Suppressor macrophage treated with lipopolysaccharide for 4 hours (primary cell): ENCODE data around the gene CD300A.
A peak's percentile ranks its signal among the peaks of the same experiment; 100 is the strongest.

Source experiments
- DNase-seq: peaks from one replicate; pipeline ENCODE4 v3.0.0-alpha.2; 2020

The CD300A gene

DNA sequence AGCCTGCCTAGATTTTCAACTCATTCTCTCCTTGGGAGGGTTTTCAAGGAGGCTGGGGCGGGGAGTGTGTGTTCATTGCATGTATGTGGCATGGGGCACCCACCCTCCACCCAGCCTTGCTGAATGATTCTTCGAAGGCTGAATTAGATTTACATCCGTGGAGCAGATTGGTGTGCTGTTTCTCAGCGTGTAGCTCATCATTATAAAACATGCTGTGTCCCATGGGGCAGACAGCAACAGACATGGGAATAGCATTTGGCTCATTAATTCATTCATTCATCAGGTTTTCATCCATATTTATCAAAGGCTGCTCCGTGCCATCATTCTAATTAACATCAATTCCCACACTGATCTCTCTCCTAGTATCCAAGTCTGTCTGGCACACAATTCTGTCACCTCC, 10.6 kb upstream of the CD300A start:
- no peak for DNase-seq

DNA sequence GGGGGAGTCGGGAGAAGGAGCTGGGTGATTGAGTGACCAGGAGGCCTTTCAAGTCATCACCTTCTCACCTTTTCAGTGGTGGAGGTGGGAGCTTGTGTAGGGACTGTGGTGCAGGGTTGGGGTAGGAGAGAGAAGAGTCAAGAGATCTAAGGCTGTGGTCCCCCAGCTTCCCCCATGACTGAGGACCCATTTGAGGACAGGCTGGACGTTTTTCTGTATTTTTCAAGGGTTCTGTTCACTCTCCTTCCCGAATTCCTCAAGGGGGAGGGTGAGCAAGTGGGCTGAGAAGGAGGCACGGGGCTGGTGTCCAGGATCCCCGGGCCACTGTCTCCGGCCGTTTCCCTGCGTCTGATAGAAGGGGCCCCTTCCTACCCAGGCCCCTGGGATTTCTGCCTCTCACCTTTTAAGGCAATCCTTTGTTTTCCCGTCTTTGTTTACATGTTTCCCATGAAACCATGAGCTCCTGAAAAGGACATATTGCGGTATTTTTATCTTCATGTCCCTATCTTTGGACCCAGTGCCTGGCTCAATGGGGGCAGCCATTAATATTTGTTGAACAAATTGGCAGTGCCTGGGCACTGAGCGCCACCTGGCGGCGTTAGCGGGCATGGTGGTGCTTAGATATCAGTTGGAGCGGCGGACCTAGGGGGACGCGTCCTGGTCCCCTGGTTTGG, 9.2 kb upstream of the CD300A start:
- DNase-seq, result peak; percentile 89

DNA sequence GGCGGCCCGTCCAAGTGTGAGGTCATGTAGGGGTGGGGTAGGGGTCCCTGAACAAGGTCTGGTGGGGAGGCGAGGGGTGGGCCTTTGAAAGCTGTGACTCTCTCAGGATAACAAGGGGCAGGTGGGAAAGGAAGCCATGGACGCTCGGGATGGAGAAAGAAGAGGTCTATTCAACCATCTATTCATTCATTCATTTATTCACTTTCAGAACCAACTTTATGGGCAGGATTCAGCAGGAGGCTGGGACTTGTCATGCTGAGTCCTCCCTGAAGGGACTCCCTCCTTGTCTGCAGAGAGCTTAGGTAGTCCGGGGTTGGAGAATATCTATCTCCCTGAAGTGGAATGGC, 8.6 kb upstream of the CD300A start:
- DNase-seq, result no peak

DNA sequence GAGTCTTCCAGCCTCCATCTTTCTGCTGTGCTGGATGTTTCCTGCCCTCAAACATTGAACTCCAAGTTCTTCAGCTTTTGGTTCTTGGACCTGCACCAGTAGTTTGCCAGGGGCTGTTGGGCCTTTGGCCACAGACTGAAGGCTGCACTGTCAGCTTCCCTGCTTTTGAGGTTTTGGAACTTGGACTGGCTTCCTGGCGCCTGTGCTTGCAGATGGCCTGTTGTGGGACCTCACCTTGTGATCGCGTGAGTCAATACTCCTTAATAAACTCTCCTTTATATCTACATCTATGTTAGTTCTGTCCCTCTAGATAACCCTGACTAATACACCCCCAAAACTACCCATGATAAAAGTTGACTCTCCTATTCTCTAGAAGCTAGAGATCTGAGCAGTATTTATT, 7.6 kb upstream of the CD300A start:
- no peak for DNase-seq

DNA sequence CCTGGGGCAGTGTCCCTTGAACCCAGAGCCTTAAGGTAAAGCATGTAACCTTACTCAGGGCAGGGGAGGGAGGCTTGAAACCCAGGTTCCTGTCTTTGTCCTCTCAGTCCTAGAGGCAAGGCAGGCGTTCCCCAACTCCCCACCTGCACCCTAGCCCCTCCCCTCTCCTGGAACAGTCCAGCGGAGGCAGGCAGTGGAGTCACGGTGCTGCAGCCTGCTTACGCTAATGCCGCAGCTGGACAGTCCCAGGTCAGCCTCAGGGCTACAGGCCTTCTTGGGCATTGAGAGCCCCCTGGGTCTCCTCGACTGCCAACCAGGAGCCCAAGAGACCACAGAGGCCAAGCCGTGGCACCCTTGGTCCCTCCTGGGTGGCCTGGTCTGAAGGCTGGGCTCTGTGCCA, 6.8 kb upstream of the CD300A start:
- no peak for DNase-seq

DNA sequence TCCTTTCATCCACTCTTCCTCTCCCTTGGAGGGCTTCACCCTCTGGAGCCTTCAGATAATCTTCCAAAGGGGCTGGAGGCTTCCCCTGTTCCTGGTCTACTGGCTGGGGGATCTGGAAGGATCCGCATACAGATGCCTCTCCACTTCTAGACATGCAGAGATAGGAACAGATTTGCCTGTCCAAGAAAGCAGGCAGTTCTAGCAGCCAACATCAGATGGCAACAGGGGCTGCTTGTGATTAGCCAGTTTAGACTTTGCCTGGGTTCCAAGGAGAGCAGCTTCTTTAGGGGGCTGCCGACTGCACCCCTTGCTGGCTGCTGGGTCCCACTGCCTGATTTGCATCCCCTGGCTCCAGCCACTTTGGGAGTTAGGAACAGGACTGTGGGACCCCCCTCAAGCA, 6.2 kb upstream of the CD300A start:
- DNase-seq, result no peak

DNA sequence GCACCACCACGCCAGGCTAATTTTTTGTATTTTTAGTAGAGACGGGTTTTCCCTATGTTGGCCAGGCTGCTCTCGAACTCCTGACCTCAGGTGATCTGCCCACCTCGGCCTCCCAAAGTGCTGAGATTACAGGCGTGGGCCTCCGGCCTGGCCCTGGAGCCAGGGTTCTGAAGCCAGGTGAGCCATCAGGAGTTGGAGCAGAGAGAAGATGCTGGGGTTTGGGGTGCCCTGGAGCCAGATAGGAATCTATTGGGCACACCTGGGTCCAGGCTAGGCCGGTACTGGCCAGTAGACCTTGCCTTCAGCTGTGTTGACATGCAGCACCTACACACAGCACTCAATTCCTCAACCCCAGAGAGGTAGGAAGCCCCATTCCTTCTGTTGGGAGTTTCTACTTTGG, 5.4 kb upstream of the CD300A start:
- DNase-seq, result no peak

DNA sequence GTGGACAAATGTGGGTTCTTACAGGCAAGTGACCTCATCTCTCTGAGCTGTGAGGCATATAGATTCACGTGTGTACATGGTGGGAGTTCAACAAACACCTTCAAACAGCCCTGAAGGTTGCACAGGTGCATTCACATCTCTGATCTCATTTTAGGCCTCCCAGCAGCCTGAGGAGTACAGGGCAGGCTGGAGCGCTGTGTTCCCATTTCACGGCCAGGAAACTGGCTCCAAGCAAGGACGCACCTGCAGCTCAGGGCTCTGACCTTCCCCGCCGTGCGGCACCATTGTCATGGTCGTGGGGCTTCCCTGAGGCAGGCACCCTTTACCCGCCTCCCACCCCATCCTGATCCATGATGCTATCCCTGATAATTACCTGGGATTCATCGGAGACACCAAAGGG, 4.8 kb upstream of the CD300A start:
- no peak for DNase-seq

DNA sequence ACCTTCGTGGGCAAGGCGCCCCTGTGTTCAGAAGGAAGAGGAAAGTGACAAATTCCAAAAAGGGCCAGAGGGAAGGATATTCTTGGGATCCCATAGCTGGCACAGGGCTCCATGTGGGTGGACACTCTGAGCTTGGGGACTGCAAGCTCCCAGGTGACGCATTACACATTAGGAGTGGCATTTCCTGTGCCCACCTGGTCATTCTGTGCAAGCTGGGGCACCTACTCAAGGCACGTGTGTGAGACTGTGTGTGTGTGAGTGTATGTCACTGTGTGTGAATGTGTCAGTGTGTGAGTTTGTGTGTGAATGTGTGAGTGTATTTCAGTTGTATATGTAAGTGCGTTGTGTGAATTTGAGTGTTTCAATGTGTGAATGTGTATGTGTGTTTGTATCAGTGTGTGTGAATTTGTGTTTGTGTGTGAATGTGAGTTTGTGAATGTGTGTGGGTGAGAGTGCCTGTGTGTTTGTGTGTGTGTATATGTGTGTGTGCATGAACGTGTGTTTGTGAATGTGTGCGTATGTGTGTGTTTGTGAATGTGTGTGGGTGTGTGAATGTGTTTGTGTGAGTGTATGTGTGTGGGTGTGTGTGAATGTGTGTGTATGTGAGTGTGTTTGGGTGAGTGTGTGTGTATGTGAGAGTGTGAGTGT, 1.6 kb upstream of the CD300A start:
- no peak for DNase-seq

DNA sequence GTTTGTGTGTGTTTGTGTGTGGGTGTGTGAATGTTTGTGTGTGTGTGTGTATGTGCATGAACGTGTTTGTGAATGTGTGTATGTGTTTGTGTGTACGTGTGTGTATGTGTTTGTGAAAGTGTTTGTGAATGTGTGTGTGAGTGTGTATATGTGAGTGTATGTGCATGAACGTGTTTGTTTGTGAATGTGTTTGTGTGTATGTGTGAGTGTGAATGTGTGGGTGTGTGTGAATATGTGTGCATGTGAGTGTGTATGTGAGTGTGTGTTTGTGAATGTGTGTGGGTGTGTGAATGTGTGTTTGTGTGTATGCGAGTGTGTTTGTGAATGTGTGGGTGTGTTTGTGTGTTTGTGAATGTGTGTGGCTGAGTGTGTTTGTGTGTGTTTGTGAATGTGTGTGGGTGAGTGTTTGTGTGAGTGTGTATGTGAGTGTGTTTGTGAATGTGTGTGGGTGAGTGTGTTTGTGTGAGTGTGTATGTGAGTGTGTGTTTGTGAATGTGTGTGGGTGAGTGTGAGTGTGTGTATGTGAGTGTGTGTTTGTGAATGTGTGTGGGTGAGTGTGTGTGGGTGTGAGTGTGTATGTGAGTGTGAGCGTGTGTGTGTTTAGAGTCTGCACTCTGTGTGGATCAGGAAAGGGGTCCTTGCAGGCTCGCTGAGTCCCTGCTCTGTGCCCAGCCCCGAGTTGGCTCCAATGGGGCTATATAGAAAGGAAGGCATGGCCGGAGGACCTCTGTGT, 890 bp upstream of the CD300A start:
- no peak for DNase-seq

DNA sequence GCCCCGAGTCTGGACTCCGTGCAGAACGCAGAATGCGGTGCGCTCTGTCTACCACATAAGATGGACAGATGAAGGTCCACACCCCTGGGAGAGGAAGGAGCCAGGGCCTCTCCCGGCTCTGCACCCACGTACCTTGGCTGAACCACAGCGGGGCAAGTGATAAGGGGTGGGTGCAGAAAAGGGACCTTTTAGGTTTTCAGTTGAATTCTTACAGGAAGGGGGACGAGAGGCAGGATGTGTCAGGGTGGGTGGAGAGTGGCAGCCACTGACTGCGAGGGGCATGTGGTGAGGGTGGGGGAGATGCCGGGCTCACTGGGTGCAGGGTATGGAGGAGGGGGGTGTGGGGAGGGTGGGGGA, 372 bp downstream of the CD300A start:
- no peak for DNase-seq

DNA sequence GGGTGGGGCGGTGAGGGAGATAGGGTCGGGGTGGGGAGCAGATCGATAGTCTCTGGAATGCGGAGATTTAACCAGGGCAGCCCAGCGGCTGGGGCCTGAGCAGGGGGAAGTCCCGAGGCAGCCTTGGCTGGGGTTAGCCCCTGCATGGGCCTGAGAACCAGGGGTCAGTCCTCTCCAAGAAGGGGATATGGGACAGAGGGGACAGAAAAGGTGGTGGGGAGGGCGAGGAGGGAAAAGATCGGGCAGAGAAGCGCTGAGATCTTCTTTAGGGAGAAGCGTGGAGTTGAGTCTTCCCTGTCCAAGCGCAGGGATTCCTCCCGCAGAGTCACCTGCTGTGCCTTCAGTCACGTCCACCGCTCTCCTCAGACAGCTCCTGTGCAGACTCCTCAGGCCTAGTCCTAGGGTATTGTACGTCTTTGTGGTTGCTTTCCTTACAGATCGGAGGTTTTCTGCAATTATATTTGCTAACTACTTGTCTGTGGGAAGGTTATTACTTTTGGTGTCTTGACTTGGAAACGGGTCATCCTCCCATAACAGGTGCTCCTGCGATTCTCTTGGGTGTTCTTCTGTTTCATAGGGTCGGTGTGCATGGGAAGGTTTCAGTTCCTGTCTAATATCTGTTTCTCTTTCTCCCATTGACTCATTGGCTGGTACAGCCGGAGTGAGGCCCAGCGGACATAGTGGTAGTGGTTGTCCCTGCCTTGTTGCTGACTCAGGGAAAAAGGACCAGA, 952 bp downstream of the CD300A start:
- DNase-seq, result peak; percentile 86

DNA sequence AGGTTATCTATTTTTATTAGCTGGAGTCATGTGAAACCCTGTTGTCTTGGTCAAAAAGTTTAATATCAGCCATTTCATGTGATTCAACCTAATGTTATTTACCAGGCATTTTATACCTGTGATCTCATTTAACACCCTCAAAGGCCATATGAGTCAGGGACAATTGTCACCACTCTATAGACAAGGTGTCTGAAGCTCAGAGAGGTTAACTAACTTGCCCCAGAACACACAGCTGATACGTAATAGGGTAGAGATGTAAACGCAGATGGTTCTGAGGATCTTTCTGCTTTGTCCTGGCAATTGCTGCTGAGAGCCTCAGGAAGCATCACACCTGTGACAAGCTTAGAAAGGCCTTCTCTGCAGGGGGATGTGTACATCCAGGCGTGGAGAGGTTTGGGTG, 4.9 kb downstream of the CD300A start:
- DNase-seq, result no peak

DNA sequence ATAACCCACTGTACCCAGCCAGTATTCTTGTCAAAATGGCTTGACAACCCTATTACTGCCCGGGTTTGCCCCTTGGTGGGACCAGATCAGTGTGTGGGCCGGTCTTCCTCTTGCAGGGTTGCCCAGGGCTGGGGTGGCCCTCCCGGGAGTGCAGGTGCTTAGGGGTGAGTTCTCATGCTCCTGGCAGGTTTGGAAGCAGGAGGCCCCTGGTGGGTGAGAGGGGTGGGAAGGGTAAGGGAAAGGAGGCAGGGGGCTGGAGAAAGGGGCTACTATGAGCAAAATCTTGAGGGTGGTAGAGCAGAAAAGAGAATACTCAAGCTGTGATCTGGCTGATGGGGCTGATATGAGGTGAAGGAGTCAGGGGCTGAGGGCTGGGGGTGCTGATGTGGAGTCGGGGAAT, 6.5 kb downstream of the CD300A start:
- DNase-seq, result no peak

DNA sequence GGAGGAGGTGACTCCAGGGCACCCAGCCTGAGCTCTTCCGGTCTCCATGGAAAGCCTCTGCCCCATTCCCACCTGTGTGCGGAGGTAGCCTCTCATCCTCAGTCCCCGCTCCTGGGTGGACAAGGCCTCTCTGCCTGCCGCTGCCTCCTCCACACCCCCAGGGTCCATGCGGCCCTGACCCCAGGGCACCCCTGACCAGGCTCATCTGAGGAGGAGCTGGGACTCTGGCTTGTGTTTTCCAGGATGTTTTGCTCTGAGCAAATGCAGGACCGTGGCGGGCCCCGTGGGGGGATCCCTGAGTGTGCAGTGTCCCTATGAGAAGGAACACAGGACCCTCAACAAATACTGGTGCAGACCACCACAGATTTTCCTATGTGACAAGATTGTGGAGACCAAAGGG, 6.9 kb downstream of the CD300A start:
- DNase-seq, result no peak

DNA sequence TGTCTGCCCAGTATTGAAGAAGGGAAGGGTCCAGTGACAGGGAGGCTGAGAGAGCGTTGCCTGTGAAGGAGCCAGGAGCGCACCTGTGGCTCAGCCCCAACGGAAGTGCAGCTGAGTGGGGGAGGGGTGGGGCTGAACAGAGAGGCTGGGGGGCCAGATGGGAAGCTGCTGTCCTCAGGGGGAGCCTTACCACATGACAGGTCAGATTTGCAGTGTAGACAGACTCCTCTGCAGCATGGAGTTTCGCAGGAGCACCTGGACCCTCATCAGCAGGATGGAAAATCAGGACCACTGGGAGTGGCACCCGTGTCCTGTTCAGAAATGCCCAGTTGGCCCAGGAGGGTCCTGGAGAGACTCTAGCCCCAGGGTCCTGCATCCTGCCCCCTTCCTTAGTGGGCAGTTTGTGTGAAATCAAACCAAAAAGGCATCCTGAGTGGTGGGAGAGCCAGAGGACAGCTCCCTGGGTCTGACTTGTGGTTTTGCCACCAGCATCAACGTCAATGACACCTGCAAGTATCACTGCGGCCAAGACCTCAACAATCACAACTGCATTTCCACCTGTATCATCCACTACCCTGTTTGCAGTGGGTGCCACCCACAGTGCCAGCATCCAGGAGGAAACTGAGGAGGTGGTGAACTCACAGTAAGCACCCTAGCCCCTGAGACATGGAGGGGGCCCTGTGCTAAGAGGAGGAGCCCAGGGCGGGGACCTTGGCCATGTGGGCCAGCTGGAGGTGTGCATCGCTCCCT, 7.8 kb downstream of the CD300A start:
- no peak for DNase-seq

DNA sequence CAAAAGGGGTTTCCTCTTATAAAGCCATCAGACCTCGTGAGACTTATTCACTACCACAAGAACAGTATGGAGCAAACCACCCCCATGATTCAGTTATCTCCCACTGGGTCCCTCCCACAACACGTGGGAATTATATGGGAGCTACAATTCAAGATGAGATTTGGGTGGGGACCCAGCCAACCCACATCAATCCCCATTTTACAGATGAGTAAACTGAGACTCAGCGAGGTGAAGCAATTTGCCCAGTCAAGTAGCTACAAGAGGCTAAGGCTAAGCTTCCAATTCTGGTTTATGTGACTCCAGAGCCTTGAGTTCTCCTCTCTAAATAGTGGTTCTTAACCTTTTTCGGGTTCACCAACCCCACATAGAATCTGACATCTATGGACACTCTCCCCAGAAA, 8.8 kb downstream of the CD300A start:
- DNase-seq, result no peak

DNA sequence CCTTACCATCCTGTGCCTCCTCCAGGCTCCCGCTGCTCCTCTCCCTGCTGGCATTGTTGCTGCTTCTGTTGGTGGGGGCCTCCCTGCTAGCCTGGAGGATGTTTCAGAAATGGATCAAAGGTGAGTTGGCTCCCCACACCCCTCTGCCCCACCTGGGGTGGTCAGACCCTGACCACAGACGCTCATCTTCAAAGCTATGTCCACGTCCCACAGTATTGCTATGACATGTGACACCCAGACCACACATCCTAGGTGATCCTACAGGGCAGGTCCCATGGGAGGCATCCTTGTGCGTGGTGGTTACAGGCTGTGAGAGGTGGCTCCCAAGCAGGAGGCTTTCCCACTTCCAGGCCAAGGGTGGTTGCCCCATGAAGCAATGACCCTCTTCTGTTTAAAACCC, 11.0 kb downstream of the CD300A start:
- DNase-seq, result no peak

DNA sequence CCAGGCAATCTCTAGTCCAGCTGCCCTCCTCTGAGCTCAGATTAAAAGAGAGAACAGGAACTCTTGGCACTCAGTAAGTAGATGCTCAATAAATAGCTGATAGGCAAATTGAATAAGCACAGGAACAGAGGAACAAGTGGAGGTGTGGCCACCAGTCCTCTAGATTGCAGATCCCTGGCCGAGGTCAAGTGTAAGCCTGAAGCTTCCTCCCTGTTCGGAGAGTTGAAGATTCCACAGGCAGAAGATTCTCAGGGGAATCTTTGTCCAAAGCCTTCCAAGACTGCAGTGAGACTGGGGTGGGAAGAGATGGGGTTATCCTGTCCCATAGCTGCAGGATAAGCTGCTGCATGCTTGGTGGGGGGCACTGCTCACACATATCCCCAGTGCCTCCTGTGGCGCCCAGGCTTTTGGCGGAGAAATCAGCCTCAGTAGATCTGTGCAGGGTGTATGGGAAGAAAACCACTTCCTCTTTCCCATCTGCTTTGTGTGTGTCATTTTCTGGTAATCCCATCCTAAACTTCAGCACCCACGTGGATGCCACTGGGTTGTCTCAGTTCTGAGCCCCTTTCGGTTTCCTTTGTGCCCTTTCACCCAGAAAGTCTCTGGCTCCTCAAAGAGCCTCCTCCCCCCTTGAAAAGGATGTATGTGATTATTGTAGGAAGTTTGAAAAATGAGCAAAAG, 12.1 kb downstream of the CD300A start:
- DNase-seq, result peak; percentile 96

DNA sequence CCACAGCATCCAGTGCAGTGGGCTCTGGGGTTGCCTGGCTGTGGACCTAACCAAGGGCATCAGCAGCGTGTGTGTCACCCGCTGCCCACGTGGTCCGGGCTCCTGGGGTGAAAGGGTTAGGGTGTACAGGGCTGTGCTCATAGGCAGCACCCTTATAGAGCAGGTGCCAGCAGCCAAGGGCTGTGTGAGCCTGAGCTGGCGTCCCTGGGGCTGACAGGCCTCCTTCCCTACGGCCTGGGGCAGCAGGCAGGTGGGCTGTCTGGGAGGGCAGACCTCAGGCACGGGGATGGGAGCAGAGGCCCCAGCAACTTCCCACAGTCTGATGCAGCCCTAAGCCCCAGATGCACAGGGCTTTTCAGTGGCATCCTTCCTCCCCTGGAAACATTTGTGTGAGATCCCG, 13.9 kb downstream of the CD300A start:
- DNase-seq, result no peak

DNA sequence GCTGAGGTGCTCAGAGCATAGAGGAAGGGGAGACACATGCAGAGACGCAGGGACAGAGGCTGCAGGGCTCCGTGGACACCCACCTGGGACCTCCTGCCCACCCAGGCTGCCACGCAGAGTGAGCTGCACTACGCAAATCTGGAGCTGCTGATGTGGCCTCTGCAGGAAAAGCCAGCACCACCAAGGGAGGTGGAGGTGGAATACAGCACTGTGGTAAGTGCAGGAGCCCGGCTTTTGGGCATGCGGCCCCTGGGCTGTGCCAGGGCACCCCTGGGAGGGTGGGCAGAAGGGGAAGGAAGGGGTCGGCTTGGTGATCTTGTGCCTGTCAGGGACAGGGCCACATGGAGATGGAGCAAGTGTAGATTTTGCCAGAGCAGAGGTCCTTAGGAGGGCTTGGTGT, 15.2 kb downstream of the CD300A start:
- no peak for DNase-seq

DNA sequence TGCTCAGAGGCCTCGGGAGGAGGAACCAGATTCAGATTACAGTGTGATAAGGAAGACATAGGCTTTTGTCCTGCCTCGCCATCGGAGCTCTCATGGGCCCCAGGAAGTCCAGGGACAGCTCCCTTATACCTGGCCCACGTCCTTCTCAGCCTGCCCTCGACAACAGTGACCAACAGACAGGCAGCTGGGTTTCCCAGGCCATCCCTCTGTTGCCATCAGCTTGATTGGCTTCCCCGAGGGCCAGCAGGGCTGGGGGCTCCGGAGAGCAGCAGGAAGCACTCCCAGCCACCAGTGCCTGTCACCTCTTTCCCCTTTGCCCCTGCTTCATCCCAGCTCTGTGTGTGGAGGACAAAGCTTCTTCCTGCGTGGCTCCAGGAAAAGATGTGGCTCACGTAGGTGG, 17.6 kb downstream of the CD300A start:
- DNase-seq, result no peak
